Glomerular visceral epithelial cell (primary cell): Measurements from ENCODE around the gene THOC7.

ENCODE experiments used
- DNase-seq: peaks from one replicate; pipeline ENCODE4 v3.0.0-alpha.2; 2016; ENCODE audit errors: extremely low spot score

The THOC7 gene

GRCh38 chr3:63878394-63879060 is 14.9 kb upstream of the THOC7 start:
- no peak for DNase-seq

- no peak for DNase-seq
Measured at GRCh38 chr3:63877737-63878393, 14.3 kb upstream of the THOC7 start.

GRCh38 chr3:63876260-63876659 is 12.7 kb upstream of the THOC7 start:
- DNase-seq = no peak

GRCh38 chr3:63875510-63875909 is 11.9 kb upstream of the THOC7 start:
- no peak for DNase-seq

- no peak for DNase-seq
Measured at GRCh38 chr3:63874769-63875168, 11.2 kb upstream of the THOC7 start.

GRCh38 chr3:63872135-63872924 is 8.7 kb upstream of the THOC7 start:
- peak; percentile 63 for DNase-seq

- no peak for DNase-seq
Measured at GRCh38 chr3:63870615-63871005, 7.0 kb upstream of the THOC7 start.

- no peak for DNase-seq
Measured at GRCh38 chr3:63869940-63870614, 6.5 kb upstream of the THOC7 start.

- DNase-seq = no peak
Measured at GRCh38 chr3:63867225-63867624, 3.6 kb upstream of the THOC7 start.

GRCh38 chr3:63864965-63865327 is 1.3 kb upstream of the THOC7 start:
- DNase-seq = no peak

GRCh38 chr3:63864008-63864964 is 681 bp upstream of the THOC7 start:
- peak; percentile 28 for DNase-seq

- no peak for DNase-seq
Measured at GRCh38 chr3:63862804-63863149, 828 bp downstream of the THOC7 start.

- DNase-seq = no peak
Measured at GRCh38 chr3:63861306-63861705, 2.3 kb downstream of the THOC7 start.

- DNase-seq = no peak
Measured at GRCh38 chr3:63860776-63861175, 2.8 kb downstream of the THOC7 start.

- peak; percentile 21 for DNase-seq
Measured at GRCh38 chr3:63857311-63857710, 6.3 kb downstream of the THOC7 start.

- no peak for DNase-seq
Measured at GRCh38 chr3:63855333-63855940, 8.2 kb downstream of the THOC7 start.

- DNase-seq = no peak
Measured at GRCh38 chr3:63853106-63853505, 10.5 kb downstream of the THOC7 start.

GRCh38 chr3:63851287-63851686 is 12.3 kb downstream of the THOC7 start:
- no peak for DNase-seq

GRCh38 chr3:63849175-63849574 is 14.4 kb downstream of the THOC7 start:
- DNase-seq = no peak

- DNase-seq = no peak
Measured at GRCh38 chr3:63847718-63848450, 15.7 kb downstream of the THOC7 start.
